Breast epithelium (tissue), 3 donors: Measurements from ENCODE around the gene PCDHA11.

Source experiments
- CTCF ChIP-seq, 3 donors: fragments of 450-650 bp; IDR thresholded peaks; one replicate each; pipeline ENCODE4 v1.5.1; 2016 to 2017; ENCODE audit warnings: antibody characterized with exemption in 3 of 3, mild to moderate bottlenecking in 3 of 3, moderate library complexity in 3 of 3
- POLR2A ChIP-seq: fragments of 450-650 bp; IDR thresholded peaks from one replicate; pipeline ENCODE4 v1.6.1; 2016; ENCODE audit warnings: antibody characterized with exemption, mild to moderate bottlenecking, moderate library complexity
- POLR2AphosphoS5 ChIP-seq, 3 donors: sonication (generic); formaldehyde crosslinking; IDR thresholded peaks; one replicate each; pipeline ENCODE4 v1.6.1; 2017; ENCODE audit warnings: antibody characterized with exemption in 3 of 3

- TF ChIP-seq CTCF (IDR thresholded peaks at IDR 0.05) (no peak), POLR2AphosphoS5 (IDR thresholded peaks at IDR 0.05) (no peak), POLR2A (no peak)
Observed at GRCh38 chr5:140882591-140882899, 13.8 kb downstream of the PCDHA11 start.
